CD4-positive, alpha-beta T cell treated with Interleukin-4 for 1 hour (primary cell): ENCODE data around the gene DKK3.

Experiments used
- DNase-seq, 2 donors: peaks; one replicate each; pipeline ENCODE4 v3.0.0-alpha.2; 2020 to 2022

DKK3 gene

DNA sequence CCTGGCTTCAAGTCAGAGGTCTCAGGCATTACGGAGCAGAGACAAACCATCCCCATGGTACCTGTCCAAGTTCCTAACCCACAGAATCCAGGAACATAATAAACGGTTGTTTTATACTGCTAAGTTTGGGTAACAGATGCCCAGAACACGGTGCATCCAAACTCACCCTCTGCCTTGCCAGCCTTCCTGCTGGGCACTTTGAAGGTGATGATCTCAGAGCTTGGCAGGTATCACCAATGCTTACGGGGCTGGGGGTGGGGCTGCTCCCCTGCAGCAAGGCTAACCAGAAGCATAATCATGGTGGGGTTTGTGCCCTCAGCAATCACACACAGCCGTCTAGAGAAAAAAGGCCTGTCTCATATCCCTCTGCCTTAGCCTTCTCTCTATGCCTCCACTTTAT, 27.1 kb downstream of the DKK3 start:
- DNase-seq, result no peak

- no peak for DNase-seq
These were observed 27.6 kb downstream of the DKK3 start for GRCh38 chr11:11980841-11981308.

GRCh38 chr11:11980200-11980599, 28.2 kb downstream of the DKK3 start:
- DNase-seq, result no peak

DNA sequence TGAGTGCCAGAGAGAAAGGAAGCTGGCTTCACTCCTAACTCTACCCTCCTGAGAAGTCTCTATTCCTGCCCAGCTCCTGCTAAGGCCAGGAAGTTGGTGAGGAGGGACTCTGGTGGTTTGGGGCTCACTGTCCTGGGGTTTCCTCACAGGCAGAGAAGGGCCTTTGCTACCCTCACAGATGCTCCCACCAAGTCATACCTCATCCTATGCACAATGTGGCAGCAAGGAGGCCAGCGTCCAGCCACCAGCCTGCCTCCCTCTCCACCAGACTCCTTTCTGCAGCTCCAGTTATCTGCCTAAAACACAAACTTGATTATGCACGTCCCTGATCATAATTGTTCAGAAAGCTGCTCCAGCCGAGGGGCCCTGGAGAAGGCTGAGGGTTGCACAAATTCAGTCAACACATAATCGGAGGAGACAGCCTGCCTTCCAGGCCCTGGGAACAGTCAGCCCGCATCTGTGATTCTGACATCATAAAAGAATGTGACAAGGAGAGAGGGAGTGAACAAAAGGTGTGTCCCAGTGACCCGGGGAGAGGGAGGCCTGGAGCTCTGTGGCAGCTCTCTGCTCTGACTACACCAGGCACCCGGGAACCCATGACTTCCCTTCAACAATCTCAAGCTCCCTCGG, 28.8 kb downstream of the DKK3 start:
- no peak for DNase-seq

GRCh38 chr11:11978792-11979487, 29.5 kb downstream of the DKK3 start:
- no peak for DNase-seq

DNA sequence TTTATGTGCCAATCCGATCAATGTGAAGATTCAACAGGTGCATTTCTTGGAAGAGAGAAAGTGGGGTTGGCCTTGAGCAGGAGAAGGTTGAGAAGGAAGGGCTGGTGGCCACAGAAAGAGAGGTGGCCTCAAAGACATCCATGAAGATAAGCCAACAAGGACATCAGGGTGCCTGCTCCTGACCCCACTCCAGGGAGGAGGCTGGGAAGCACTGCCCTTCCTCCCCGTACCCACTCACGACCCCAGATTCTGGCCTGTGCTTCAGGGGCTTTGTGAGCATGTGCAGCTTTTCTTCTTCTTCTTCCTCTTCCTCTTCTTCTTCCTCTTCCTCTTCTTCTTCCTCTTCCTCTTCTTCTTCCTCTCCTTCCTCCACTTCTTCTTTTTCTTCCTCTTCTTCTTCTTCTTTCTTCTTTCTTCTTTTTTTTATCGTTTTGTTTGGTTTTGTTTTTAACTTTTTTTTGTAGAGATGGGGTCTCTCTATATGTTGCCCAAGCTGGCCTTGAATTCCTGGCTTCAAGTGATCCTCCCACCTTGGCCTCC, 30.3 kb downstream of the DKK3 start:
- no peak for DNase-seq

GRCh38 chr11:11977206-11977938, 31.1 kb downstream of the DKK3 start:
- no peak for DNase-seq

- no peak for DNase-seq
These were observed 31.8 kb downstream of the DKK3 start for GRCh38 chr11:11976481-11977127.

- DNase-seq, result no peak
These were observed 33.0 kb downstream of the DKK3 start for GRCh38 chr11:11975201-11976092.

- no peak for DNase-seq
These were observed 34.6 kb downstream of the DKK3 start for GRCh38 chr11:11973866-11974265.

GRCh38 chr11:11973361-11973800, 35.0 kb downstream of the DKK3 start:
- no peak for DNase-seq

GRCh38 chr11:11972730-11973341, 35.6 kb downstream of the DKK3 start:
- DNase-seq, result no peak

- DNase-seq, result no peak
These were observed 36.4 kb downstream of the DKK3 start for GRCh38 chr11:11971906-11972547.

GRCh38 chr11:11970556-11970955, 37.9 kb downstream of the DKK3 start:
- DNase-seq, result no peak

DNA sequence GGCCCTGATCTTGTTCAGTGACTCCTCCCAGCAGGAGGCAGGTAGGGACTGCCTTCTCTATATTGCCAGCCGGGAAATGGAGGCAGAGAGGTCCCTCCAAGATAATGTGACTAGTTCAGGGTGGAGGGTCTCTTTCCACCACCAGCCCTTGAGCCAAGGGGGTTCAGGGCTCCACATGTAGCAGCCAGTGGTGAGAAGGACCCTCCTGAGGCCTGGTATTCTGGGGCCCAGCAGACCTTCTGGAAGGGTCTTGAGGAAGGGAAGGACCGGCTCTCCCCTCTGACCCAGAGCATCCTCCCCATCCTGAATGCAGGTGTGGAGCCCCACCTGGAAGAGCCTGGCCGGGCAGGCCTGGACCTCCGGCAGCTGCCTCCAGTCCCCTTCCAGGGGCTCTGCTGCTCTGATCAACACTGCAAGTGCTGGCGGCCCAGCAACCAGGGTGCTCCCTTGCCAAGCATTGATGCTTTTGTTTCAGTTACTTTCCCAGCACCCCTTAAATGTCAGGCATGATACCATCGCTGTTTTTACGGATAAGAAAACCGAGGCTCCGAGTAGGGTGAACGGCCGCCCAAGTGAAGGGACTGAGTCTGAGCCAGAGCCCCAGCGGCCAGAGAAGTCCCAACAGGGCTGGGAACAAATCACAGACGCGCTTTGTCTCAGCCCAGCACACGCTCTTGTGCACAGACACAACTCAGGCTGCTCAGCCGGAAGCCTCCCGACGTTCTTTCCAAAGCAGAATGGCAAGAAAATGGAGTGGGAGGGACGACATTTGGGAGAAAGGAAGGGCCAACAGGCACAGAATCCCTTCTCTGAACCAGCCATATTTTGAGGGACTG, 38.8 kb downstream of the DKK3 start:
- DNase-seq, result no peak

GRCh38 chr11:11968511-11969280, 39.7 kb downstream of the DKK3 start:
- no peak for DNase-seq

DNA sequence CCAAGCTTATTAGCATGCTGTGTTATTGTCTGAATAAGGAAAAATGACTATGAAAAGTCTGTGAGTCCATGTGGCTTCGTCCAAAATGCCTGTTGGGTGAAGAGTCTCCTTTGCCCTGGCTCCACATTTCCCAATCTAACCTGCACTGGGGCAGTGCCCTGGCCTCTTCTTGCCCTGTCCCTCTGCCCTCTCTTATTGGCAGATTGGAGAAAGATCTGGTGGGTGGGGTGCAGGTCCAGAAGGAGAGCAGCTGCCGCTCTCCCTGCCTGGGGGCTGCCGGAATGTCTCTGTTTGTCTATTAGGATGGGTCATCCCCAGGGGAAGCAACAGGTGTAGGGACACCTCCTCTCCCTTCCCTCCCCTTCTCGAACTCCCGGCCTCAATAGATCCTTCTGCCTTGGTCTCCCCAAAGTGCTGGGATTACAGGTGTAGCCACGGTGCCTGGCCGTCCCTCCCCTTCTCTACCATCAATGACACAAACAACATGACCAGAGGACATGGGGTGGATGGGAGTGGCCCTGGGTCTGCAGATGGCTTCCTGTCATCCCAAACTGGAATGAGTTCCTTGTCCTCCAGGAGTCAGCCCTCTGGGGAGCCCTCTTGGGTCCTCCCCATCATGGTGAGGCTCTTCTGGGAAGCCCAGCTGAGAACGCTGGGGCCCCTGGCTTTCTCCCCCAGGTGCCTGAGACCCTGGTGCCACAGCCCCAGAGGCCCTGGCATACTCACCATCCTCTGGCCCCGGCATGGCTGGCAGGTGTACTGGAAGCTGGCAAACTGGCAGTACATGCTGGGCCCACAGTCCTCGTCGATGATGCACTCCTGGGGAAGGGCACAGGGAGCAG, 40.5 kb downstream of the DKK3 start:
- no peak for DNase-seq
